Posterior vena cava (tissue), 2 donors: ENCODE measurements around the gene TEX19. TPM values are rescaled to one million over a fixed set of nuclear protein-coding genes. Genes with fewer than 3 reads are reported as not detected.
A peak's percentile ranks its signal among the peaks of the same experiment; 100 is the strongest.
"Not testable (repeated sequence)": the region's sequence is repeated elsewhere in the genome, so short reads cannot be mapped to it uniquely, and the experiment has no call there.

Experiments used
- DNase-seq: peaks from one replicate; pipeline ENCODE4 v3.0.0-alpha.2; 2020; ENCODE audit warnings: low spot score
- intact Hi-C, 2 donors: fragments of 100-400 bp; cut with DNase I; formaldehyde crosslinking; loops; one replicate each; pipeline versions ENCODE4 v1.14.1 to v1.14.2; 2022 to 2023
- total RNA-seq, 2 donors: library from RNA; stranded (reverse); fragmentation: NEBNext Ultra II Directional; extraction: Animal tissue kit (Norgen Biotek cat#: 25700); gene quantifications; one replicate each; pipeline ENCODE4 v1.2.1, GENCODE V29; 2021
- donor health status: DM: yes; HTN: yes; CAD: no.
- donor health status: DM: yes; HTN: yes; CAD: no.

TEX19 gene
- total RNA-seq, 2 donors from 2014 or later, result not detected

DNA sequence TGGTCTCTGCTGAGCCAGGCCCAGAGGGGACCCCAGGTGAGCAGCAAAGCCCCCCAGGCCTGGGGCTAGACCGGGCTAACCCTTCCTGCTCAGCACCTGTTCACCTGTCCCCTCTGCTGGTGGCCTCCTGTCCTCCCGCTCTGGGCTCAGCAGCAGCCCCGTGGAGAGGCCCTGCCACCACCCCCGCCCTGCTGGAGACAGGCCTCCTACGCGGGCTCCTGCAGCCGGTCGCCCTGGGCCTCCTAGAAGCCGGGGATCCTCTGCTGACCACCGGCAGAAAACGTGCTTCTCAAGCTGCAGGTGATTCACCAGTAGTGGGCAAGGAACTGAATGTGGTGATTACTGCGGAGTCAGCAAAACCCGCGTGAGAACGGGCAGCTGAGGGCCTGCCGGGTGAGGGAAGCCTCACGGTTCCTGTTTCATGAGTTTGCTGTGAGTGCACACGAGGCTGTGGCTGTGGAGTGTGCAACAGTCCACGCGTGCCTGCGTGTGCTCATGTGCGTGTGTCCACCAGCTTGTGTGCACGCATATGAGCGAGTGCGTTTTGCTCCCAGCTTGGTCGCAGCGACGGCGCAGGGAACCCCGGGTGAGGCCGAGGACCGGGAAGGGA, 26.3 kb upstream of the TEX19 start:
- DNase-seq, result peak; percentile 91
- intact Hi-C loops, result no loop called here

DNA sequence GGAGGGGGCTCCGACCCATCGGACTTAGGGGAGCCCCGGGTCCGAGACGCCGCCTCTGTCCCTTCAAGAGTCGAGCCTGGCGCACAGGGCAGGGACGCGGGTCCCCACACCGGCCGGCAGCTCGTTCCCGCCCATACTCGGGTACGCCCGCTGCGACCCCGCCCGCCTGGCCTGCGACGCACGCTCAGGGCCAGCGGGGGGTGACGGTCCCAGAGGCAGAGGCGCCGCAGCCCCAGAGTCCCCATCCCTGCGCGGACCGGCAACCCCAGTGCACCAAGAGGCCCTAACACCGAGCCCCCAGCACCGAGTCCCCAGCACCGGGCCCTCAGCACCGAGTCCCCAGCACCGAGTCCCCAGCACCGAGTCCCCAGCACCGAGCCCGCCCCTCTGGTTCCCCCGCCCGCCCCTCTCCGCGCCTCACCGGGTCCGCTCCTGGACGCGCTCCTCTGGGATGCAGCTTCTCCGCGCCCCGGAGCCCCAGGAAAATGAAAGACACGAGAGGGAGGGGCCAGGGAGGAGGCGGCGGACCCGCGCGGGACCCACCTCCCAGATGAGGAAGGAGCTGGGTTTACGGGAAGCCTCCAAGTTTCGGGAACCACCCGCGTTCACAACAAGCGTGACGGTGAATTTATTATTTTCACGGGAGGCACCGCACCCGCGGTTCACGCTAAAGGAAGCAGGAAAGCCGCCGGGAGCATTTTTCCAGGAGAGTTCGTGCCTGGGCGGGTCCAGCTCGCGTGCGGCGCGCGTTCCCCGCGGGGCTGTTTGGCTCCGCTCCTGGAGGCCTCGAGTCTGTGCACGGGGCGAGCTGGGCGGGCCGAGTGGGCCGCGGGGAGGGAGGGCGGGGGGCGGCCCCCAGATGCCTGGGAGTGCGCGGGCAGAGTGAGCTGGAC, 25.5 kb upstream of the TEX19 start, which contains the start of gene SECTM1:
SECTM1 (minus strand) TSS at position 488 of the 893 bp plus-strand sequence. CDS start 6,526 bp downstream, outside the sequence.
- intact Hi-C loops, result no loop called here
- DNase-seq, result peak; percentile 91

DNA sequence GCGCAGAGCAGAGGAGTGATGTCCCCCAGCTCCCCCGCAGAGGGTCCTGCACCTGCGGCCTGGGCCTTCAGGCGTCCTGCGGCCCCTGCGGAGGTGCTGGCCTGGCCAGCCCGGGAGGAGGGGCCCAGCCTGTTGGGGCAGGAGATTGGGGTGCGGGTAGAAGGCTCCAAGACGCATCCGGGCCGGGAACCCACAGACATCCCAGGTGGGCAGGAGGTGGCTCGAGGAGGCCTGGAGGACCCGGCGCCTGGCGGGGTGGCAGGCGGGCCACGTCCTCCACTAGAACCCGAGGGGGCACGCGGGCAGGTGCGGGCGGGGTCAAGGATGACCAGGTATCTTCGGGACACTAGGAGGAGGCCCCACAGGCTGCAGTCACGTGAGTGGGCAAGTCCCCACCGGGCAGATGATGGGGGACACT, 24.8 kb upstream of the TEX19 start:
- intact Hi-C loops, result no loop called here
- no peak for DNase-seq

DNA sequence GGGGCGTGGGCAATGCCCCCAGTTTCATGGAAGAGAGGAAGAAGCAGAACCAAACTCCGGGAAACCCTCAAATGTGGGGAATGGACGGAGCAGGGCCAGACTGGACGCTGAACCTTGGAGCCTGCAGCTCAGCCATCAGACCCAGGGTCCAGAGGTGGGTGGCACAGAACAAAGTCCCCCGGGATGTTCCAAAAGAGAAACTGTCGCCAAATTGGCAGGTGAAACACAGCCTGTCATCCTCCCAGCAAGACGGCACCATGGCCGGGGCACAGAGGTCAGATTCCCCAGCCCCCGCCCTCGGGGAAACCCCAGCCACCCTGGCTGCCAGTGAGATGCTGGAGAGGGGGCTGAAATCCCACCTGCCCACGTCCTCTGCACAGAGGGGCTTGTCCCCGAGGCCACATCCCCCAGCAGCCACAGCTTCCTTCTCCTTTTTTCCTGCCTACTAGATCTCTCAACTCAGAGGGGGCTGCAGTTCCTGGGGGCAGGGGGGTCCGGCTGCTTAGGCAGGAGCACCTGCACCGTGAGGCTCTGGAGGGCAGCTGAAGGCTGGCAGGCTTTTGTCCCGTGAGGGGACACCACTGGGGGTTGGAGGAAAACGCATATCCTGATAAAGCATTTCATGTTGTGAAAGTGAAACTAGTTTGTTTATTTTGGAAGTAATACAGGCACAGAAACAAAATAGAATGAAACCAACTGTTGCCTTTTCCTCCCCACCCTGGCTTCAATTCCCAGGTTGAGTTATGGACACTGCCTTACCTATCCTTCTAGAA, 24.2 kb upstream of the TEX19 start:
- intact Hi-C loops, result no loop called here
- DNase-seq, result no peak

DNA sequence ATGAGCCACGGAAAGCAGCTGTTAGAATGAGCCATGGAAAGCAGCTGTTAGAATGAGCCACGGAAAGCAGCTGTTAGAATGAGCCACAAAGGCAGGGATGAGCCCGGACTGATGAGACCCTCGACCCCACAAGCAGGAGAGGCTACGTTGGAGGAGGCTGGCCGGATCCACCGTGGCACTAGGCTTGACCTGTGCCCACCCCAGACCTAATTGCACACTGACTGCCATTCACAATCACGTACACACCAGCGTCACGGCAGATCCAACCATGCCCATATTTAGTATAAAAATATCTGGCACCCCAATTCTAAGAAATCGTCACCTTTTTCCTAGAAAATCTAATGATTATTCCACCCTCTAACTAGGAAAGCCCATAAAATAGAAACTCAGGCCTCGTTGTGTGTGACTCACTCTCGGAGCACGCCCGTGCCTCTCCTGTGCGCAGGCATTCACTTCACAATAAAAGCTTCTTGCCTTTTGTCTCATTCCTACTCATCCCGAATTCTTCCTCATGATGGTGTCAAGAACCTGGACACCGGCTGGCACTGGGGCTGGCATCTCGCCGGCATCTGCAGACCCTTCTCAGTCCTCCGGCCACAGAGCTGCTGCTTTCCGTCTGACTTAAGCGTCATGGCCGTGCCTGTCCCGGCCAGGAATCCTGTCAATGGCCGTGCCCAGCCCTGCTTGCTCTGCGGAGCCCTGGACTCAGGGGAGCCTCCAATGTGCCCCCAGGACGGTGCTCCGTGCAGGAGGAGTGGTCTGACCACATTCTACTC, 20.0 kb upstream of the TEX19 start:
- intact Hi-C loops, result no loop called here
- DNase-seq, result no peak

DNA sequence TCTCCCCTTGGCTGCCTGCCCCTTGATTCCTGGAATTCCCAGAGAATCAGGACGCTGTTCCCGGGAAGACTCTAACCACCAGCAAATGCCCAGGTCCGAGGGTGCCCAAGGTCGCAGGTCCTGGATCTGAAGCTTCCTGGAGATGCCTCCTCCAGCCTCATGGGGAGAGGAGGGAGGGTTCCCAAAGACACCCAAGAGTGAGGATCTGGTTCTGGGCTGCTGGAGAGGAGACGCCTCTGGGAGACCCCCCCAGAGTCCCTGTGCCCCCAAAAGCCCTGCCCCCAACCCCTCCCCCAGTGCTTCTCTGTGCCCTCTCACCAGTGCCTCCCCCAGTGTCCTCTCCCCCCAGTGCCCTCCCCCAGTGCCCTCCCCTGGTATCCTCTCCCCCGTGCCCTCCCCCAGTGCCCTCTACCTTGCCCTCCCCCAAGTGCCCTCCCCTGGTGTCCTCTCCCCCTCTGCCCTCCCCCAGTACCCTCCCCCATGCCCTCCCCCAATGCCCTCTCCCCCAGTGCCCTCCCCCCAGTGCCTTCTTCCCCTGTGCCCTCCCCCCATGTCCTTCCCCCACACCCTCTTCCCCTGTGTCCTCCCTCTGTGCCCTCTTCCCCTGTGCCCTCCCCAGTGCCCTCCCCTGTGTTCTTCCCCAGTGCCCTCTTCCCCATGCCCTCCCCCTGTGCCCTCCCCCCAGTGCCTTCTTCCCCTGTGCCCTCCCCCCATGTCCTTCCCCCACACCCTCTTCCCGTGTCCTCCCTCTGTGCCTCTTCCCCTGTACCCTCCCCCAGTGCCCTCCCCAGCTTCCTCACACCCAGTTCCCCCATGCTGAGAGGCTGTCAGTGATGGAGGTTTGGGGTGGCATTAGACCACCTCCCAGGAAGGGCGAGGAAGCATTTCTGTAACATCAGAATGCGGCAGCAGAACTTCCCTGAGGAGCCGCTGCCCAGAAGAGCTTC, 19.1 kb upstream of the TEX19 start:
- intact Hi-C loops, result no loop called here

DNA sequence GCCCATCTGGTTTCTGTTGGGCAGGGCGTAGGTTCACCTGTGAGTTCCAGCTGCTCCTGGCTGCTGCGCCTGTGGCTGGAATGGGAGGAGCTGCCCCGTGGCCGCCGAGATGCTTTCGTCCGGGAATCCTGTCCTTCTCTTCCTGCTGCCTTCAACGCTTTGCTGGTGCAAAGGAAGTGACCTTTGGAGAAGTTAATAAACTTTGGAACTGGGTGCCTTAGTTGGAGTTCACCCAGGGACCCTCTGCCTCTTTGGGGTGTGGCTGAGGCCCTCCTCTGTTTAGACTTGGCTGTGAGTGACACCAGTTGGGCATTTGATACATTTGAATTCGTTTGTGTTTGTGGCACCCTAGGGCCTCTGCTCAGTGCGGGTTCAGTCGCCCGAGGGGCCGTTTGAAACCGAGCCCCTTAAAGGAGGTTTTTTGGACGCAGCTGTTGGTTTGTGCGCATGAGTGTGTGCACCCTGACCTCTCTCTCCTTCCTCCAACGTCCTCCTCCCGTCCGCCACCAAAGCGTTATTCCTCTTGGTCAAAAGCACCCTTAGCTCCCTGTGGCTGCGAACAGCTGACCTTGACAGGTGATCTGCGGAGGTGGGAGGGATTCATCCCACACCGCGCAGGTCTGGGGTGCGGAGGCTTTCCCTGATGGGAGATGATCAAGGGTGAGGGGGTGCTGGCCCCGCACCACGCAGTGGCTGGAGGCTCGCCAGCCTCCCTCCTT, 16.5 kb upstream of the TEX19 start:
- DNase-seq, result no peak
- intact Hi-C loops, result no loop called here

More for the DNA sequence above, 19.1 kb upstream of the TEX19 start:
- no peak for DNase-seq

DNA sequence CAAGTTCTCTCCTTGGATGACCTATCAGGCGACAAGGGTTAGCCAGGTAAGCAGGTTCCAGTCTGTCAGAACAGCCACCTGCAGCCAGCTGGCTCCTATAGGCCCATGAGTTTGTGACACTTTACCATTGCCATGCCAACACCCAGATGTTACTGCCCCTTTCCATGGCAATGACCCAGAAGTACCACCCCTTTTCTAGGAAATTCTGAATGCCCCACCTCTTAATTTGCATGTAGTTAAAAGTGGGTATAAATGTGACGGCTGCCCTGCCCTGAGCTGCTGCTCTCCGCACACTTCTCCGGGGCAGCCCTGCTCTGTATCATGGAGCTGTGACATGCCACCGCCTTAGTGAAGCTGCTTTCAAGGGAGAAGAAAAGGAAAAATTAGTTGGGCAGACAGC, 15.5 kb upstream of the TEX19 start:
- intact Hi-C loops, result no loop called here
- no peak for DNase-seq

DNA sequence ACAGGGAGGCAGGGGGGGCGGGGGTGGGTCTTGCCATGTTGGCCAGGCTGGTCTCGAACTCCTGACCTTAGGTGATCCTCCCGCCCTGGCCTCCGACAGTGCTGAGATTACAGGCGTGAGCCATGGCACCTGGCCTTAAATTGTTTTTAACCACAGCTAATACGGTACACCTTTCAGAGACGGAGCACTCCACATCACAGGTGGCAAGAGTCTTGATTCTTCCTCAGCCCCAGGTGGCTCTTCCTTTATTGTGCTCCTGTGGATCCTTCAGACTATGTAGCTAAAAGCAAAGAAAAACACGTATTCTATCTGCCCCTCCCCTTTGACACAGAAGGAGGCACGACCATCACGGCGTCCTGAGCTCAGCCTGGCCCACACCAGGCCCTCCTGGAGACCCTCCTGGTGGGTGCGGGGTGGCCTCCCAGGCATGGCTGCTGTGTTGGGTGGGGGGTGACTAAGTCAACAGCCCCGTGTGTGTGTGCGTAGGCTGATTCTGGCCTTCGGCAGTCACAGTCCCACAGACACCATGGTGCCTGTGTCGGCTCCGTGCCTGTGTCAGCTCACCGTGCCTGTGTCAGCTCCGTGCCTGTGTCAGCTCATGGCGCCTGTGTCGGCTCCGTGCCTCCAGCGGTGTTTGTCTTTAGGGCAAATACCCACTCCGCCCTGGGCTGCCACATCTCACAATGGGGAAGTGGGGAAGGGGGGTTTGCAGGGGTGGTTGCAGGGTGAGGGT, 14.7 kb upstream of the TEX19 start:
- DNase-seq, result no peak
- intact Hi-C loops, result no loop called here

DNA sequence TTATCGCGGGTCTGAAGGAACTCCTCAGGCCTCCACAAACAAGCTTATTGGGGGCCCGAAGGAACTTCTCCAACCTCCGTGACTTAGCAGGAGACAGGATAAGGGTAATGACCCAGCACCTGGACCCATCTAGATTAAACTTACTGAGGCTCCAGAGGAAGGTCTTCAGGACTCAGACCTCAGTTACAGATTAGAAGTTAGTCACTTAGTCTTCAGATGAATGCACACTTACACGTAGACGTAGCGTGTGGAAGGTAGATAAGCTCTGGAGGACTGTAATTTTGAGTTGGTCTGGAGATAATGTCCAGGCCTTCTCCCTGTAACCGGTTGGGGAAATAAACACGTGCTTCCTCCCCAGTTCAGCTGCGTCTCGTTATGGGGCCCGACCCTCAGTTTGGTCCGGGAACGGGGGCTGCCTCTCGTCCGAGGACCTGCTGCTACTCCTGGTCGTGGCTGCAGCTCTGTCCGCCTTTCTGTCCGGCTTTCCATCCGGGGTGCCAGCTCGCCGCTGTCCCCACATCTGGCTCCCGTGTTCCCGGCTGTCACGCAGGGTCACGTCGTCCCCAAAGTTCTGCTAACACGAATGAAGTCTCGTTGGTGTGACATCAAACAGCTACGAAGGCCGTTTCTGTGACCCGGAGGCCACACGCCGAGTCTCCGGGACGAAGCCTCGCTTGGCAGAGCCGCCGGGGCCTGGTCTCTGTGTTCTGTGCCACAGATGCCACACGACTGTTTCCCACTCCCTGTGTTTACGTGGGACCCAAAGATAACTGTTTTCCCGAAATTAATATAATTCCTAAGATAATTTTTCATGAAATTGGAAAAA, 13.7 kb upstream of the TEX19 start:
- no peak for DNase-seq
- intact Hi-C loops, result no loop called here

DNA sequence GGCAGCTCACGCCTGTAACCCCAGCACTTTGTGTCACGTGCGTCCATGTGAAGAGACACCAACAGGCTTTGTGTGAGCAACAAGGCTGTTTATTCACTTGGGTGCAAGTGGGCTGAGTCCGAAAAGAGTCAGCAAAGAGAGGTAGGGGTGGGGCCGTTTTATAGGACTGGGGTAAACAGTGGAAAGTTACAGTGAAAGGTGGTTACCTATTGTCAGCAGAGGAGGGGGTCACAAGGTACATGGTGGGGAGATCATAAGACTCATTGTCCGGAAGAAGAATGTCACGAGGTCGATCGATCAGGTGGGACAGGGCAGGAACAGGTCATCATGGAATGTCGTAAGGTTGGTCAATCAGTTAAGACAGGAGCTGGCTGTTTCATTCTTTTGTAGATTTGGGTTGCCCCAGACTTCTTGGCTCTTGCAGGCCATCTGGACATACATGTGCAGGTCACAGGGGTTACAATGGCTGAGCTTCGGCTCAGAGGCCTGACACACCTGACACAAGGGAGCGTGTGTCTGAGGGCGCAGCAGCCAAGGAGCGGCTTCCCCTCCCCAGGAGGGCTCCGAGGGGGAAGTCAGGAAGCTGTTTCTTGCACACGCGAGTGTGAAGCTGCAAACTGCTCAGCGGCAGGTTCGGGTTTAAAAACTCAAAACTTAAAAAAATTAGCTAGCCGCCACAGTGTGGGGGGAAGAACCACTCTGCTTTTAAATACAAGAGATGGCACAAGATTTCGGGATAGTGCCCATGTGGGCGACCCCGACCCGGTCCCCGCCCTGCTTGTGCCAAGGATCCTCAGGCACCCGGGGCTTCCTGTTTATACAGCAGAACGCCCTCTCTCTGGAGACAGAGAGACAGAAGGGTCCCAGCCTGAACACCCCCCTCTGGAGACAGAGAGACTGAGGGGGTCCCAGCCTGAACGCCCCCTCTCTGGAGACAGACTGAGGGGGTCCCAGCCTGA, 12.4 kb upstream of the TEX19 start:
- DNase-seq, result no peak
- intact Hi-C loops, result no loop called here

DNA sequence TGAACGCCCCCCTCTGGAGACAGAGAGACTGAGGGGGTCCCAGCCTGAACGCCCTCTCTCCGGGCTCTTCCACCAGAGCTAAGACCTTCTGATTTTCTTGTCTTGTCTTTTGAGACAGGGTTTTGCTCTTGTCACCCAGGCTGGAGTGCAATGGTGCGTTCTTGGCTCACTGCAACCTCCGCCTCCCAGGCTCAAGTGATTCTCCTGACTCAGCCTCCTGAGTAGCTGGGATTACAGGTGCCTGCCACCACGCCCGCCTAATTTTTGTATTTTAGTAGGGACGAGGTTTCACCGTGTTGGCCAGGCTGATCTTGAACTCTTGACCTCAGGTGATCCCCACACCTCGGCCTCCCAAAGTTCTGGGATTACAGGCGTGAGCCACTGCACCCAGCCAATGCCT, 11.1 kb upstream of the TEX19 start:
- DNase-seq, intact Hi-C loops: not testable (repeated sequence)

DNA sequence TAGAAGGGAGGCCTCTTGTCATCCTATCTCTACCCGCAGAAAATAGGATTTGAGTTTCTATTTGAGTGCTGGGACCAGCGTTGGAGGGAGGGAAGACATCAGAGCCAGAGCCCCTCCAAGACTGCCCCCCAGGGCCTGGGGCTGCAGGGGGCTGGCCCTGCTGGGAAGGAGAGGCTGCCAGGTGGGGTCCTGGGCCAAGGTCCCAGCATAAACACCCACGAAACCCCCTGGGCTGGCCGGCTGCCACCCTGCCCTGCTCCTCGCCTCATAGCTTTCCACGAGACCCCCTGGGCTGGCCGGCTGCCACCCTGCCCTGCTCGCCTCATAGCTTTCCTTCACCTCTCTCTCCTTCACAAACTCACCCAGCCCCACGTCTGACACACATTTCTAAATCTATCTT, 10.6 kb upstream of the TEX19 start:
- intact Hi-C loops, result no loop called here
- no peak for DNase-seq

DNA sequence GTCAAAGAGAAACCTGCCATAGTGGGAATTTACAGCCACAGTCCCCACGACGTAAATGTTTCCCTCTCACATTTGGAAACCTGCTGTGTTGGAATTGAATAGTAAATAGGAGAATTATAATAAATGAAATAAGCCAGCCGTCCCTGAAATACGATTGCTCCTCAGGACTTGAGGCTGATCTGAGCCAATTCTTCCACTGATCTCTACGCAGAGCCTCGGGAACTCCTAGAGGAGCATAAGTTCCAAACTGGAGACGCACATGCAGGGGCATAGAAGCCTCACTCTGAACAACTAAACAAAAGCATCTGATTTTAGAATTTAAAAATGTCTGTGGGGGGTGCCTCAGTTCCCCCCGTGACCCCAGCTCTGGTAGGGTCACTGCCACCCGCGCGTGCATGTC, 10.2 kb upstream of the TEX19 start:
- intact Hi-C loops, result no loop called here
- DNase-seq, result no peak

DNA sequence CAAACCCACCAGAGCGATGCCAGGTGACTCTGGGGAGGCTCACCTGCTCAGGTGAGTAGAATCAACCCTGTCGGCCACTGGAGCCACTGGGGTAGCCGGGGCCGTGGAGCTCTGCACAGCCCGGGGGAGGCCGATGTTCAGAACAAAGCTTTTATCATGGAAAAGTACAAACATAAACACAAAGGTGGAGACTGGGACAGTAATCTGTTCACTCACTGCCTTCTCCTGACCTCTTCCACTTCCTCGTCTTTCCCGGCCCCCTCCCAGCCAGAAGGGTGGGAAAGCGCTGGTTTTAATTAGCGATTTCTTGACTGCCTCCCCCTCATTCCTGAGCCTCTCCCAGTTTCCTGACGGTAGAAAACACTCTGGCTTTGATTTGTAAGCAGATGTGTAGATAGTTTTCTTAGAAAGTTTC, 9.8 kb upstream of the TEX19 start:
- no peak for DNase-seq
- intact Hi-C loops, result no loop called here
